Measurements from ENCODE around the gene NRM.
"Not testable (repeated sequence)": the region's sequence is repeated elsewhere in the genome, so short reads cannot be mapped to it uniquely, and the experiment has no call there.

NRM gene

GRCh38 chr6:30690403-30691207 lies at the start of gene NRM:
TSS of gene NRM (minus strand) at chr6:30690984. CDS start at chr6:30690974, 10 bp downstream.
- peak; percentile 89 for DNase-seq (ENCODE audit: low spot score)

- DNase-seq (ENCODE audit: low spot score): no peak
Measured at GRCh38 chr6:30740540-30740870, 49.7 kb upstream of the NRM start.

GRCh38 chr6:30738532-30738931 lies 47.7 kb upstream of the NRM start:
- no peak for DNase-seq (ENCODE audit: low spot score)

- DNase-seq (ENCODE audit: low spot score): no peak
Measured at GRCh38 chr6:30735668-30736314, 45.0 kb upstream of the NRM start.

GRCh38 chr6:30732237-30732943 lies 41.6 kb upstream of the NRM start:
- DNase-seq (ENCODE audit: low spot score): no peak

- no peak for DNase-seq (ENCODE audit: low spot score)
Measured at GRCh38 chr6:30730601-30731435, 40.0 kb upstream of the NRM start.

- peak; percentile 60 for DNase-seq (ENCODE audit: low spot score)
Measured at GRCh38 chr6:30727920-30728553, 37.3 kb upstream of the NRM start.

- DNase-seq (ENCODE audit: low spot score): no peak
Measured at GRCh38 chr6:30726506-30727413, 36.0 kb upstream of the NRM start.

- DNase-seq (ENCODE audit: low spot score): peak; percentile 42
Measured at GRCh38 chr6:30725713-30726505, 35.1 kb upstream of the NRM start.

GRCh38 chr6:30724906-30725667 lies 34.3 kb upstream of the NRM start:
- no peak for DNase-seq (ENCODE audit: low spot score)

- not testable (repeated sequence) for DNase-seq (ENCODE audit: low spot score)
Measured at GRCh38 chr6:30723843-30724741, 33.3 kb upstream of the NRM start.

GRCh38 chr6:30723159-30723842 lies 32.5 kb upstream of the NRM start:
- DNase-seq (ENCODE audit: low spot score): not testable (repeated sequence)

- peak; percentile 74 for DNase-seq (ENCODE audit: low spot score)
Measured at GRCh38 chr6:30722280-30723112, 31.7 kb upstream of the NRM start.

- not testable (repeated sequence) for DNase-seq (ENCODE audit: low spot score)
Measured at GRCh38 chr6:30722025-30722279, 31.2 kb upstream of the NRM start.

GRCh38 chr6:30721198-30722024 lies 30.6 kb upstream of the NRM start:
- DNase-seq (ENCODE audit: low spot score): peak; percentile 83

- no peak for DNase-seq (ENCODE audit: low spot score)
Measured at GRCh38 chr6:30720738-30721197, 30.0 kb upstream of the NRM start.
